Smooth muscle cell (in vitro differentiated cells): ENCODE measurements around the gene GTF2F2. TPM values are rescaled to one million over a fixed set of nuclear protein-coding genes. Genes with fewer than 3 reads are reported as not detected.

Source experiments
- DNase-seq: peaks from one replicate; lab custom pipeline; 2025; ENCODE audit not compliant: unreplicated experiment; lab: John Stamatoyannopoulos, UW
- H2AFZ ChIP-seq: fragments of 200-600 bp; sonication (generic); 2 replicates; pipeline ENCODE4 v1.6.0; 2016; ENCODE audit warnings: antibody characterized with exemption, low read depth, mild to moderate bottlenecking
- H3F3A ChIP-seq: fragments of 200-600 bp; sonication (generic); 2 replicates; pipeline ENCODE4 v1.6.0; 2017; ENCODE audit warnings: antibody characterized with exemption, low read depth
- H3K27ac ChIP-seq: fragments of 200-600 bp; sonication (generic); 2 replicates; pipeline ENCODE4 v1.5.1; 2016; ENCODE audit warnings: low read depth, mild to moderate bottlenecking
- H3K27me3 ChIP-seq: fragments of 200-600 bp; sonication (generic); 2 replicates; pipeline ENCODE4 v1.6.1; 2016; ENCODE audit warnings: low read depth, mild to moderate bottlenecking
- H3K36me3 ChIP-seq: fragments of 200-600 bp; sonication (generic); 2 replicates; pipeline ENCODE4 v1.5.1; 2016; ENCODE audit warnings: low read depth
- H3K4me1 ChIP-seq: fragments of 200-600 bp; sonication (generic); 2 replicates; pipeline ENCODE4 v1.5.1; 2016; ENCODE audit warnings: low read depth
- H3K4me2 ChIP-seq: fragments of 200-600 bp; sonication (generic); 2 replicates; pipeline ENCODE4 v1.6.0; 2016; ENCODE audit warnings: mild to moderate bottlenecking
- H3K4me3 ChIP-seq: fragments of 200-600 bp; sonication (generic); 2 replicates; pipeline ENCODE4 v1.5.1; 2016; ENCODE audit warnings: mild to moderate bottlenecking
- H3K79me2 ChIP-seq: fragments of 200-600 bp; sonication (generic); 2 replicates; pipeline ENCODE4 v1.6.0; 2016; ENCODE audit warnings: low read depth, mild to moderate bottlenecking
- H3K9ac ChIP-seq: fragments of 200-600 bp; sonication (generic); 2 replicates; pipeline ENCODE4 v1.6.0; 2016; ENCODE audit warnings: low read depth
- H3K9me3 ChIP-seq: fragments of 200-600 bp; sonication (generic); replicated peaks from 2 replicates; pipeline ENCODE4 v1.5.1; 2016; ENCODE audit warnings: low read depth
- H4K20me1 ChIP-seq: fragments of 200-600 bp; sonication (generic); 2 replicates; pipeline ENCODE4 v1.6.0; 2016; ENCODE audit warnings: low read depth
- CTCF ChIP-seq: fragments of 200-600 bp; sonication (generic); IDR thresholded peaks from 2 replicates; pipeline ENCODE4 v1.5.1; 2017; ENCODE audit warnings: borderline replicate concordance, mild to moderate bottlenecking, antibody characterized with exemption; ENCODE audit not compliant: insufficient read depth, poor library complexity, severe bottlenecking
- WGBS: methylation state at CpG from one replicate; pipeline ENCODE4 v1.1.7; 2016; ENCODE audit warnings: low lambda C conversion rate; 5-methylcytosine and 5-hydroxymethylcytosine counted together
- polyA plus RNA-seq: library from polyadenylated mRNA; unstranded; fragments of >200 nt; fragmentation: Nextera tagmentation; extraction: Ambion mirVana; gene quantifications from 2 replicates; pipeline ENCODE4 v1.2.1, GENCODE V29; 2016
- total RNA-seq: library from RNA; depleted of rRNA; stranded (reverse); fragments of >200 nt; gene quantifications from 2 replicates; pipeline ENCODE4 v1.2.3, GENCODE V29; 2014

The GTF2F2 gene
- total RNA-seq = 25.3 and 28.1 TPM in 2 replicates
- polyA plus RNA-seq = 11.2 and 14.6 TPM in 2 replicates

GRCh38 chr13:45119991-45120864, at the start of gene GTF2F2:
Gene GTF2F2 (plus strand): TSS chr13:45120510. CDS start chr13:45120656, 146 bp downstream.
- H4K20me1 ChIP-seq = peaks cover 15% of the 10 kb centered on the region
- H3K27me3 ChIP-seq = no peaks in the 10 kb centered on the region
- peak within 1 kb of the TSS; percentile 90 for H3K9ac ChIP-seq
- peak within 1 kb of the TSS; percentile 92 for H3K27ac ChIP-seq
- no peaks in the 10 kb centered on the region for H3K9me3 ChIP-seq
- H3K4me3 ChIP-seq = peak within 1 kb of the TSS; percentile 79
- peak within 1 kb of the TSS; percentile 86 for H3K4me2 ChIP-seq
- TF ChIP-seq CTCF = no peak
- DNase-seq = peak; percentile 66
- peaks cover 9% of the 10 kb centered on the region for H3K4me1 ChIP-seq
- H2AFZ ChIP-seq = peak within 1 kb of the TSS; percentile 93
- no peaks in the 10 kb centered on the region for H3K36me3 ChIP-seq
- peaks cover 49% of the 10 kb centered on the region for H3K79me2 ChIP-seq
- WGBS = 2% methylated on average over 52 of the region's 53 CpGs
- H3F3A ChIP-seq = no peaks in the 10 kb centered on the region

GRCh38 chr13:45073809-45074208, 46.5 kb upstream of the GTF2F2 start:
- no peak overlapping the region for H3K4me2 ChIP-seq
- no peaks in the 10 kb centered on the region for H3K27me3 ChIP-seq
- no peak overlapping the region for H3K27ac ChIP-seq
- no peak overlapping the region for H3K9ac ChIP-seq
- H3K4me3 ChIP-seq = no peak overlapping the region
- no peaks in the 10 kb centered on the region for H3K9me3 ChIP-seq
- H3K4me1 ChIP-seq = no peaks in the 10 kb centered on the region
- H2AFZ ChIP-seq = no peak overlapping the region
- H3K79me2 ChIP-seq = no peaks in the 10 kb centered on the region
- 94% methylated on average over 4 of the region's 4 CpGs for WGBS
- no peaks in the 10 kb centered on the region for H3K36me3 ChIP-seq
- H3F3A ChIP-seq = no peaks in the 10 kb centered on the region
- no peak for TF ChIP-seq CTCF
- no peak for DNase-seq
- H4K20me1 ChIP-seq = no peaks in the 10 kb centered on the region

- Histone ChIP-seq H3K4me2 (no peak overlapping the region), H3K9me3 (no peaks in the 10 kb centered on the region), H2AFZ (no peak overlapping the region), H3K79me2 (no peaks in the 10 kb centered on the region), H3K4me1 (no peaks in the 10 kb centered on the region), H4K20me1 (no peaks in the 10 kb centered on the region), H3K27ac (no peak overlapping the region), H3K9ac (no peak overlapping the region), H3K4me3 (no peak overlapping the region), H3F3A (no peaks in the 10 kb centered on the region), H3K27me3 (no peaks in the 10 kb centered on the region), H3K36me3 (no peaks in the 10 kb centered on the region)
- DNase-seq = no peak
- 93% methylated on average over 6 of the region's 6 CpGs for WGBS
- no peak for TF ChIP-seq CTCF
These were observed 45.6 kb upstream of the GTF2F2 start for GRCh38 chr13:45074721-45075120.
